IMR-90 (cell line): ENCODE data around the gene FBXL7. TPM values are rescaled to one million over a fixed set of nuclear protein-coding genes. Genes with fewer than 3 reads are reported as not detected.

Experiments
- ATAC-seq: fragments of 200-7000 bp; cut with Tn5 transposase; 2 replicates; pipeline ENCODE4 v1.9.1; 2020; ENCODE audit warnings: low read depth, mild to moderate bottlenecking, moderate library complexity
- BruUV-seq: library from RNA; stranded (reverse); fragments of 400-500 nt; replicated peaks from 2 replicates; lab custom pipeline; 2021; lab: Mats Ljungman, UMichigan
- CTCF ChIA-PET: fragments of 300-600 bp; formaldehyde crosslinking; extraction: SDS; loops from one replicate; lab custom pipeline; 2021; ENCODE audit warnings: antibody characterized with exemption; lab: Yijun Ruan, JAX
- POLR2A ChIA-PET: fragments of 300-600 bp; sonication (Branson Sonifier 250); formaldehyde crosslinking; loops from one replicate; lab custom pipeline; 2022; ENCODE audit warnings: antibody characterized with exemption; ENCODE audit not compliant: unreplicated experiment; lab: Charles Lee
- DNase-seq: peaks from one replicate; pipeline ENCODE4 v3.0.0; 2013
- H2AFZ ChIP-seq: replicated peaks from 2 replicates; pipeline ENCODE3; 2013; ENCODE audit warnings: low read length, mild to moderate bottlenecking; ENCODE audit not compliant: poor library complexity
- H2AK5ac ChIP-seq: 2 replicates; pipeline ENCODE4 v1.6.1; 2013; ENCODE audit warnings: low read depth, low read length, inconsistent platforms
- H2AK9ac ChIP-seq: replicated peaks from 2 replicates; pipeline ENCODE3; 2013; ENCODE audit warnings: mild to moderate bottlenecking, low read depth, low read length, moderate library complexity; ENCODE audit not compliant: poor library complexity
- H2BK120ac ChIP-seq: 2 replicates; pipeline ENCODE4 v1.6.1; 2013; ENCODE audit warnings: low read depth, low read length, inconsistent platforms
- H2BK15ac ChIP-seq: 3 replicates; pipeline ENCODE4 v1.6.1; 2013; ENCODE audit warnings: low read depth, low read length, inconsistent platforms
- H2BK20ac ChIP-seq: 2 replicates; pipeline ENCODE4 v1.6.1; 2013; ENCODE audit warnings: low read depth, mild to moderate bottlenecking, inconsistent platforms, low read length, moderate library complexity
- H2BK5ac ChIP-seq: 2 replicates; pipeline ENCODE4 v1.6.1; 2013; ENCODE audit warnings: mild to moderate bottlenecking, low read depth, low read length, inconsistent platforms; ENCODE audit not compliant: poor library complexity, severe bottlenecking
- H3K14ac ChIP-seq: replicated peaks from 2 replicates; pipeline ENCODE4 v1.6.1; 2013; ENCODE audit warnings: low read depth, low read length, inconsistent platforms
- H3K18ac ChIP-seq: 2 replicates; pipeline ENCODE4 v1.6.1; 2013; ENCODE audit warnings: low read depth, low read length, control low read depth
- H3K23ac ChIP-seq: 2 replicates; pipeline ENCODE4 v1.6.1; 2013; ENCODE audit warnings: low read depth, low read length, inconsistent platforms
- H3K27ac ChIP-seq: 2 replicates; pipeline ENCODE4 v1.5.1; 2013; ENCODE audit warnings: mild to moderate bottlenecking, control low read depth, low read length; ENCODE audit not compliant: insufficient read depth
- H3K27me3 ChIP-seq: 2 replicates; pipeline ENCODE4 v1.6.1; 2013; ENCODE audit warnings: low read length; ENCODE audit not compliant: control insufficient read depth, insufficient read depth
- H3K36me3 ChIP-seq: 2 replicates; pipeline ENCODE4 v1.6.1; 2013; ENCODE audit warnings: low read length, mixed read lengths; ENCODE audit not compliant: control insufficient read depth, insufficient read depth
- H3K4ac ChIP-seq: 2 replicates; pipeline ENCODE4 v1.6.1; 2013; ENCODE audit warnings: low read depth, low read length, inconsistent platforms
- H3K4me1 ChIP-seq: 2 replicates; pipeline ENCODE4 v1.6.1; 2013; ENCODE audit warnings: low read length, mixed read lengths; ENCODE audit not compliant: control insufficient read depth, insufficient read depth
- H3K4me2 ChIP-seq: 2 replicates; pipeline ENCODE4 v1.6.1; 2013; ENCODE audit warnings: low read depth, mild to moderate bottlenecking, control low read depth, low read length, moderate library complexity
- H3K4me3 ChIP-seq: 2 replicates; pipeline ENCODE4 v1.5.1; 2013; ENCODE audit warnings: low read depth, mild to moderate bottlenecking, control low read depth, low read length, moderate library complexity; ENCODE audit not compliant: insufficient read depth
- H3K56ac ChIP-seq: 2 replicates; pipeline ENCODE4 v1.6.1; 2013; ENCODE audit warnings: low read length, inconsistent platforms; ENCODE audit not compliant: insufficient read depth; ENCODE audit errors: extremely low read depth
- H3K79me1 ChIP-seq, 2 experiments: 2 replicates each; pipeline ENCODE4 v1.6.1; 2013; ENCODE audit warnings: low read length in 2 of 2, inconsistent platforms in 1 of 2, low read depth in 1 of 2
- H3K9ac ChIP-seq: 2 replicates; pipeline ENCODE4 v1.6.1; 2013; ENCODE audit warnings: low read depth, low read length, control low read depth
- H3K9me1 ChIP-seq: 2 replicates; pipeline ENCODE4 v1.6.1; 2013; ENCODE audit warnings: low read length, inconsistent platforms; ENCODE audit not compliant: insufficient read depth
- H3K9me3 ChIP-seq: 2 replicates; pipeline ENCODE4 v1.6.1; 2013; ENCODE audit warnings: low read length; ENCODE audit not compliant: control insufficient read depth, insufficient read depth
- H4K20me1 ChIP-seq: 2 replicates; pipeline ENCODE4 v1.6.1; 2013; ENCODE audit warnings: low read length, inconsistent platforms; ENCODE audit not compliant: insufficient read depth
- H4K5ac ChIP-seq: 2 replicates; pipeline ENCODE4 v1.6.1; 2013; ENCODE audit warnings: mild to moderate bottlenecking, low read depth, low read length, control low read depth
- H4K8ac ChIP-seq, 2 experiments: 2 replicates each; pipeline ENCODE4 v1.6.1; 2013; ENCODE audit warnings: low read depth in 2 of 2, low read length in 2 of 2, control low read depth in 1 of 2, inconsistent platforms in 1 of 2
- H4K91ac ChIP-seq: 2 replicates; pipeline ENCODE4 v1.6.1; 2013; ENCODE audit warnings: low read depth, low read length, inconsistent platforms; ENCODE audit not compliant: insufficient read depth
- CEBPB ChIP-seq: IDR thresholded peaks from 2 replicates; pipeline ENCODE4 v1.6.1; 2012; ENCODE audit warnings: low read depth, low read length, improper control_type of control experiment
- MAFK ChIP-seq: IDR thresholded peaks from 2 replicates; pipeline ENCODE4 v1.6.1; 2012; ENCODE audit warnings: low read depth, low read length, improper control_type of control experiment
- MXI1 ChIP-seq: IDR thresholded peaks from 2 replicates; pipeline ENCODE4 v1.6.1; 2012; ENCODE audit warnings: low read depth, mild to moderate bottlenecking, low read length, moderate library complexity, borderline replicate concordance
- POLR2A ChIP-seq: IDR thresholded peaks from 2 replicates; pipeline ENCODE4 v1.6.1; 2012; ENCODE audit warnings: mild to moderate bottlenecking, low read depth, low read length
- SMC3 ChIP-seq: fragments of 150-350 bp; IDR thresholded peaks from 2 replicates; pipeline ENCODE4 v1.6.1; 2016; ENCODE audit warnings: low read depth, mild to moderate bottlenecking, antibody characterized with exemption, low read length, moderate library complexity
- USF2 ChIP-seq: fragments of 150-350 bp; IDR thresholded peaks from 2 replicates; pipeline ENCODE4 v1.6.1; 2017; ENCODE audit warnings: mild to moderate bottlenecking, antibody characterized with exemption, low read length, low read depth
- WGBS, 2 experiments: methylation state at CpG; one replicate each; pipeline versions ENCODE4 v1.1.5 to v1.1.7; 2013; ENCODE audit warnings: missing lambda C conversion rate in 2 of 2; ENCODE audit not compliant: insufficient read length in 1 of 2; ENCODE audit errors: extremely low coverage in 2 of 2; 5-methylcytosine and 5-hydroxymethylcytosine counted together
- dilution Hi-C: fragments of 300-500 bp; cut with HindIII; formaldehyde crosslinking; loops from one replicate; pipeline ENCODE4 v1.14.3; 2018; ENCODE audit warnings: low sequenced_read_pairs; ENCODE audit not compliant: unreplicated experiment
- in situ Hi-C: fragments of 300-500 bp; cut with MboI; formaldehyde crosslinking; loops from 3 replicates; pipeline ENCODE4 v1.14.3; 2019; ENCODE audit warnings: low sequenced_read_pairs, inconsistent platforms, mixed read lengths
- intact Hi-C: fragments of 100-400 bp; cut with micrococcal nuclease; formaldehyde crosslinking; loops from 2 replicates; pipeline ENCODE4 v1.10.0; 2022
- polyA plus RNA-seq, 3 experiments: library from polyadenylated mRNA; depleted of rRNA; stranded (reverse); fragments of >200 nt; gene quantifications; 2 replicates each; pipeline ENCODE4 v1.2.3, GENCODE V29; 2012; ENCODE audit warnings: low replicate concordance in 1 of 3
- total RNA-seq: library from RNA; depleted of rRNA; stranded (reverse); fragments of >200 nt; gene quantifications from 2 replicates; pipeline ENCODE4 v1.2.3, GENCODE V29; 2012

The FBXL7 gene
- total and polyA plus RNA-seq, 2 of the 4 experiments (the other 2 are of a cell fraction), result 4.1 to 10.2 TPM

GRCh38 chr5:15564523-15564922 lies 64.5 kb downstream of the FBXL7 start:
- H2BK15ac ChIP-seq, result no peak overlapping the region
- H2AK5ac ChIP-seq, result no peak overlapping the region
- H2BK5ac ChIP-seq, result no peak overlapping the region
- no peak overlapping the region for H2AK9ac ChIP-seq
- ChIA-PET POLR2A (no interaction called here), CTCF (no interaction called here)
- intact Hi-C loops, result no loop called here
- H3K4me1 ChIP-seq, result no peaks in the 10 kb centered on the region
- H4K8ac ChIP-seq, result no peak overlapping the region
- no peak overlapping the region for H3K56ac ChIP-seq
- dilution Hi-C loops, result no loop called here
- H3K4me2 ChIP-seq, result no peak overlapping the region
- H3K9ac ChIP-seq, result no peak overlapping the region
- H3K4me3 ChIP-seq, result no peak overlapping the region
- H3K4ac ChIP-seq, result no peak overlapping the region
- peaks cover 0 to 9% of the 10 kb centered on the region in 2 experiments; a peak in 2 of 4 replicates for H3K79me1 ChIP-seq
- TF ChIP-seq SMC3 (no peak), POLR2A (no peak), CEBPB (no peak), MAFK (no peak), USF2 (no peak), MXI1 (no peak)
- no peak for DNase-seq
- H3K27me3 ChIP-seq, result no peaks in the 10 kb centered on the region
- no TSS peak for BruUV-seq
- H3K27ac ChIP-seq, result no peak overlapping the region
- ATAC-seq, result no peak
- H2AFZ ChIP-seq, result no peak overlapping the region
- no peaks in the 10 kb centered on the region for H3K9me3 ChIP-seq
- no peak overlapping the region for H3K23ac ChIP-seq
- no peak overlapping the region for H2BK20ac ChIP-seq
- no peak overlapping the region for H4K5ac ChIP-seq
- in situ Hi-C loops, result no loop called here
- H3K14ac ChIP-seq, result no peak overlapping the region
- H3K18ac ChIP-seq, result no peak overlapping the region
- no peaks in the 10 kb centered on the region for H3K9me1 ChIP-seq
- H4K91ac ChIP-seq, result no peak overlapping the region
- H3K36me3 ChIP-seq, result no peaks in the 10 kb centered on the region
- no peaks in the 10 kb centered on the region for H4K20me1 ChIP-seq
- no peak overlapping the region for H2BK120ac ChIP-seq
- no CpG with 5 or more reads among the region's 4 CpGs for whole genome bisulfite sequencing, 2 experiments
